K562 (cell line): Measurements from ENCODE around the gene CD276. TPM values are rescaled to one million over a fixed set of nuclear protein-coding genes. Genes with fewer than 3 reads are reported as not detected.

Experiments used
- ATAC-seq: fragments of 200-7000 bp; cut with Tn5 transposase; 3 replicates; pipeline ENCODE4 v1.9.1; 2020; ENCODE audit warnings: moderate library complexity
- BruUV-seq: library from RNA; stranded (reverse); fragments of 400-500 nt; replicated peaks from 2 replicates; lab custom pipeline; 2021; lab: Mats Ljungman, UMichigan
- CTCF ChIA-PET: fragments of 300-600 bp; formaldehyde crosslinking; extraction: SDS; loops from one replicate; lab custom pipeline; 2021; ENCODE audit warnings: low intra/inter-chr PET ratio; lab: Yijun Ruan, JAX
- POLR2A ChIA-PET: fragments of 300-600, 350-650 bp; sonication (Branson Sonifier 250); formaldehyde crosslinking; extraction: SDS; loops from one replicate; lab custom pipeline; 2021; ENCODE audit warnings: antibody characterized with exemption, inconsistent platforms; lab: Yijun Ruan, JAX
- DNase-seq, 4 experiments: peaks; one replicate each; pipeline versions ENCODE4 v3.0.0 to v3.0.0-alpha.2; 2011 to 2018; ENCODE audit warnings: low spot score in 3 of 4, mixed read lengths in 3 of 4; ENCODE audit errors: extremely low read depth in 1 of 4
- FAIRE-seq: peaks from 2 replicates; lab custom pipeline; 2011; peaks lifted over from hg19 to GRCh38; lab: Jason Lieb, UNC
- H2AFZ ChIP-seq: 2 replicates; pipeline ENCODE4 v1.6.0; 2011; ENCODE audit warnings: low read depth, low read length, control low read depth, inconsistent platforms
- H3K27ac ChIP-seq: fragments of 200-600 bp; 3 replicates; pipeline ENCODE4 v1.8.0; 2011; ENCODE audit warnings: low read depth, mild to moderate bottlenecking, control low read depth, inconsistent platforms, low read length, moderate library complexity, mixed read lengths; ENCODE audit errors: extremely low read depth
- H3K27me3 ChIP-seq, 2 experiments: fragments of 300-600 bp in 1 of 2; 2 replicates in 1 of 2; 3 replicates in 1 of 2; pipeline versions ENCODE4 v1.6.0 to v1.8.0; 2011; ENCODE audit warnings: inconsistent platforms in 2 of 2, low read length in 2 of 2, mild to moderate bottlenecking in 1 of 2, mixed read lengths in 1 of 2, moderate library complexity in 1 of 2; ENCODE audit not compliant: control insufficient read depth in 2 of 2, insufficient read depth in 2 of 2
- H3K36me3 ChIP-seq: fragments of 300-600 bp; 3 replicates; pipeline ENCODE4 v1.8.0; 2011; ENCODE audit warnings: mild to moderate bottlenecking, low read length, inconsistent platforms; ENCODE audit not compliant: control insufficient read depth, insufficient read depth
- H3K4me1 ChIP-seq, 2 experiments: fragments of 200-600 bp in 1 of 2; replicated peaks in 1 of 2; 2 replicates in 1 of 2; 3 replicates in 1 of 2; pipeline versions ENCODE4 v1.5.1 to v1.8.0; 2011; ENCODE audit warnings: inconsistent platforms in 2 of 2, low read length in 2 of 2, mild to moderate bottlenecking in 1 of 2, mixed read lengths in 1 of 2, moderate library complexity in 1 of 2; ENCODE audit not compliant: control insufficient read depth in 2 of 2, insufficient read depth in 2 of 2
- H3K4me2 ChIP-seq: 2 replicates; pipeline ENCODE4 v1.6.1; 2011; ENCODE audit warnings: low read length, control low read depth, inconsistent platforms, mixed read lengths; ENCODE audit not compliant: insufficient read depth
- H3K4me3 ChIP-seq: fragments of 200-600 bp; sonication (generic), shearing (Covaris generic); 2 replicates; pipeline ENCODE4 v1.5.1; 2016; ENCODE audit warnings: control low read depth, inconsistent platforms
- H3K79me2 ChIP-seq: fragments of 200-600 bp; 3 replicates; pipeline ENCODE4 v1.8.0; 2011; ENCODE audit warnings: low read length, inconsistent platforms; ENCODE audit not compliant: control insufficient read depth, insufficient read depth
- H3K9ac ChIP-seq, 2 experiments: 2 replicates each; pipeline versions ENCODE4 v1.6.0 to v1.6.1; 2011; ENCODE audit warnings: low read depth in 2 of 2, low read length in 2 of 2, control low read depth in 1 of 2, inconsistent platforms in 1 of 2, mild to moderate bottlenecking in 1 of 2, mixed read lengths in 1 of 2; ENCODE audit not compliant: insufficient read depth in 1 of 2
- H3K9me1 ChIP-seq: one replicate; pipeline ENCODE4 v1.6.0; 2011; ENCODE audit warnings: inconsistent platforms, mild to moderate bottlenecking, low read length, moderate library complexity; ENCODE audit not compliant: control insufficient read depth, insufficient read depth
- H3K9me3 ChIP-seq: replicated peaks from 2 replicates; pipeline ENCODE4 v1.5.1; 2011; ENCODE audit warnings: low read depth, low read length, inconsistent platforms; ENCODE audit not compliant: control insufficient read depth, insufficient read depth
- H4K20me1 ChIP-seq: replicated peaks from 2 replicates; pipeline ENCODE4 v1.6.1; 2011; ENCODE audit warnings: low read length, inconsistent platforms, mixed read lengths; ENCODE audit not compliant: control insufficient read depth, insufficient read depth
- ARID4B ChIP-seq: sonication (generic); formaldehyde crosslinking; IDR thresholded peaks from 2 replicates; pipeline ENCODE4 v1.8.0; 2022; ENCODE audit warnings: mild to moderate bottlenecking, missing genetic modification reagents
- ELF2 ChIP-seq: fragments of 250-450 bp; sonication (Bioruptor Pico); IDR thresholded peaks from 2 replicates; pipeline ENCODE4 v1.5.0; 2021; ENCODE audit warnings: mild to moderate bottlenecking
- KHSRP ChIP-seq: fragments of 450-650 bp; IDR thresholded peaks from 2 replicates; pipeline ENCODE4 v1.6.1; 2017
- KLF6 ChIP-seq: fragments of 250-450 bp; sonication (Bioruptor Pico); IDR thresholded peaks from 2 replicates; pipeline ENCODE4 v1.4.0; 2020; ENCODE audit warnings: mild to moderate bottlenecking, moderate library complexity, borderline replicate concordance
- LEF1 ChIP-seq: fragments of 450-650 bp; IDR thresholded peaks from 2 replicates; pipeline ENCODE4 v1.6.1; 2016; ENCODE audit warnings: mild to moderate bottlenecking
- MBD1 ChIP-seq: fragments of 250-450 bp; sonication (Bioruptor Pico); IDR thresholded peaks from 2 replicates; pipeline ENCODE4 v1.8.0; 2022; ENCODE audit warnings: inconsistent platforms
- NFXL1 ChIP-seq: fragments of 450-650 bp; formaldehyde crosslinking; IDR thresholded peaks from 2 replicates; pipeline ENCODE4 v1.4.0; 2021; ENCODE audit warnings: mild to moderate bottlenecking
- ZBTB43 ChIP-seq: sonication (generic); formaldehyde crosslinking; IDR thresholded peaks from 2 replicates; pipeline ENCODE4 v1.8.0; 2023; ENCODE audit warnings: mild to moderate bottlenecking, missing genetic modification reagents
- ZNF121 ChIP-seq: sonication (generic); formaldehyde crosslinking; conservative IDR thresholded peaks from 2 replicates; pipeline ENCODE4 v1.8.0; 2022; ENCODE audit warnings: missing genetic modification reagents
- ZNF274 ChIP-seq: IDR thresholded peaks from 2 replicates; pipeline ENCODE4 v1.6.1; 2011; ENCODE audit warnings: low read depth, mild to moderate bottlenecking, low read length, moderate library complexity, borderline replicate concordance
- ZNF589 ChIP-seq: fragments of 200-800 bp; sonication (Bioruptor generic); IDR thresholded peaks from 2 replicates; pipeline ENCODE4 v1.6.1; 2016; ENCODE audit warnings: low read depth, missing genetic modification characterization, missing compliant biosample characterization
- WGBS: fragments of 100-300 bp; shearing (Covaris generic); methylation state at CpG from one replicate; pipeline ENCODE4 v1.1.6; 2016; ENCODE audit warnings: low coverage, mixed read lengths; ENCODE audit not compliant: insufficient coverage; ENCODE audit errors: missing lambda C conversion rate; 5-methylcytosine and 5-hydroxymethylcytosine counted together
- in situ Hi-C: fragments of 300-500 bp; cut with MboI; formaldehyde crosslinking; loops from 4 replicates; pipeline ENCODE4 v1.15.0; 2018; ENCODE audit warnings: inconsistent platforms, mixed read lengths
- intact Hi-C: fragments of 100-400 bp; cut with micrococcal nuclease; formaldehyde crosslinking; loops from 2 replicates; pipeline ENCODE4 v1.14.2; 2022
- polyA plus RNA-seq, 8 experiments: library from polyadenylated mRNA; depleted of rRNA in 4 of 8; stranded (reverse) in 5 of 8; unstranded in 3 of 8; fragments of >200 nt; fragmentation: Nextera tagmentation in 2 of 8; fragmentation: Illumina TruSeq in 1 of 8; extraction: Ambion mirVana in 2 of 8; extraction: Trizol in 1 of 8; gene quantifications; 2 replicates each; pipeline versions ENCODE4 v1.2.1 to v1.2.3, GENCODE V29; 2011 to 2014; ENCODE audit warnings: inconsistent platforms in 1 of 8, missing spikeins in 1 of 8
- total RNA-seq, 7 experiments: library from RNA; depleted of rRNA in 6 of 7; stranded (reverse); fragments of >200 nt in 6 of 7; fragmentation: Illumina TruSeq in 2 of 7; extraction: Trizol in 2 of 7; gene quantifications; 2 replicates each; pipeline versions ENCODE4 v1.2.1 to v1.2.3, GENCODE V29; 2011 to 2021; ENCODE audit warnings: low replicate concordance in 1 of 7

The CD276 gene
- total and polyA plus RNA-seq, 9 of the 15 experiments (the other 6 are each of a cell fraction or from before 2014, with no cell fraction given), result 0.11 to 3.6 (median 2.3) TPM

GRCh38 chr15:73746261-73746660, 62.1 kb downstream of the CD276 start:
- Histone ChIP-seq H3K27me3 (peaks cover 0 to 30% of the 10 kb centered on the region in 2 experiments; a peak in 2 of 5 replicates), H3K4me2 (no peak overlapping the region), H3K9me3 (no peaks in the 10 kb centered on the region), H3K36me3 (no peaks in the 10 kb centered on the region), H3K4me3 (no peak overlapping the region), H3K27ac (no peak overlapping the region)
- BruUV-seq, result no TSS peak
- POLR2A ChIA-PET, result interaction anchor here (0.7 kb wide), 1 partner anchor 8 kb away, joined by 5 read pairs; no protein-coding TSS in a partner anchor
- intact Hi-C loops, result no loop called here
- TF ChIP-seq KLF6 (CRISPR knock-in tag) (no peak), MBD1 (CRISPR knock-in tag) (no peak), LEF1 (no peak), KHSRP (no peak), ELF2 (no peak), ZNF589 (CRISPR knock-in tag) (no peak), ZNF274 (no peak), NFXL1 (CRISPR knock-in tag) (no peak), ZNF121 (CRISPR knock-in tag) (no peak), ZBTB43 (CRISPR knock-in tag) (no peak), ARID4B (CRISPR knock-in tag) (no peak)
- TF ChIP-seq, all 486 proteins: peak for 0
- Histone ChIP-seq H3K9ac (no peak overlapping the region), H3K79me2 (no peaks in the 10 kb centered on the region), H2AFZ (no peak overlapping the region), H3K4me1 (no peaks in the 10 kb centered on the region), H3K9me1 (no peaks in the 10 kb centered on the region), H4K20me1 (peaks cover 15% of the 10 kb centered on the region)
- FAIRE-seq (no peak), DNase-seq (no peak), ATAC-seq (no peak)
- in situ Hi-C loops, result no loop called here
- CTCF ChIA-PET, result no interaction called here
- WGBS, result 2% methylated on average over 8 of the region's 8 CpGs
